ENCODE results near the gene UBA1.

UBA1 gene

DNA sequence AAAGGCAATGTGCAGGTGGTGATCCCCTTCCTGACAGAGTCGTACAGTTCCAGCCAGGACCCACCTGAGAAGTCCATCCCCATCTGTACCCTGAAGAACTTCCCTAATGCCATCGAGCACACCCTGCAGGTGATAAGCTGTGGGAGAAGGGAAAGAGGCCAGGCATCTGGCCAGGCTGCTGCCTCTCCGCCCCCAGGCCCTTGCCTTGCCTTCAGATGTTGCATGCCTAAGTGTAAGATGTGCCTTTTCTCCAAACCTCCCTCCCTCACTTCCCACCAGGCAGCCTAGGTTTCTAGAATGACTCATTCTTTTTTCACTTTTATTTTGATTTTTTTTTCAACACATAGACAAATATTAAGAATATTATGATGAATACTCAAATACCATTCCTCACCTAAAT lies 12.7 kb downstream of the UBA1 start:
- Histone ChIP-seq H3K27me3 (replicated peaks) (no peaks in the 10 kb centered on the region), H3K27ac (no peak overlapping the region), H3K36me3 (replicated peaks) (peaks cover 99% of the 10 kb centered on the region), H3K4me3 (ENCODE audit: low read depth, low read length) (no peak overlapping the region)
- in situ Hi-C loops (cut with HindIII; ENCODE audit: low pct_ligation_motif_present, low sequenced_read_pairs) = no loop called here
- TF ChIP-seq, protein P1, sequence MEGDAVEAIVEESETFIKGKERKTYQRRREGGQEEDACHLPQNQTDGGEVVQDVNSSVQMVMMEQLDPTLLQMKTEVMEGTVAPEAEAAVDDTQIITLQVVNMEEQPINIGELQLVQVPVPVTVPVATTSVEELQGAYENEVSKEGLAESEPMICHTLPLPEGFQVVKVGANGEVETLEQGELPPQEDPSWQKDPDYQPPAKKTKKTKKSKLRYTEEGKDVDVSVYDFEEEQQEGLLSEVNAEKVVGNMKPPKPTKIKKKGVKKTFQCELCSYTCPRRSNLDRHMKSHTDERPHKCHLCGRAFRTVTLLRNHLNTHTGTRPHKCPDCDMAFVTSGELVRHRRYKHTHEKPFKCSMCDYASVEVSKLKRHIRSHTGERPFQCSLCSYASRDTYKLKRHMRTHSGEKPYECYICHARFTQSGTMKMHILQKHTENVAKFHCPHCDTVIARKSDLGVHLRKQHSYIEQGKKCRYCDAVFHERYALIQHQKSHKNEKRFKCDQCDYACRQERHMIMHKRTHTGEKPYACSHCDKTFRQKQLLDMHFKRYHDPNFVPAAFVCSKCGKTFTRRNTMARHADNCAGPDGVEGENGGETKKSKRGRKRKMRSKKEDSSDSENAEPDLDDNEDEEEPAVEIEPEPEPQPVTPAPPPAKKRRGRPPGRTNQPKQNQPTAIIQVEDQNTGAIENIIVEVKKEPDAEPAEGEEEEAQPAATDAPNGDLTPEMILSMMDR (IDR thresholded peaks at IDR 0.05; ENCODE audit: low read depth, low read length, missing control alignments) = no peak
- no peak for DNase-seq

DNA sequence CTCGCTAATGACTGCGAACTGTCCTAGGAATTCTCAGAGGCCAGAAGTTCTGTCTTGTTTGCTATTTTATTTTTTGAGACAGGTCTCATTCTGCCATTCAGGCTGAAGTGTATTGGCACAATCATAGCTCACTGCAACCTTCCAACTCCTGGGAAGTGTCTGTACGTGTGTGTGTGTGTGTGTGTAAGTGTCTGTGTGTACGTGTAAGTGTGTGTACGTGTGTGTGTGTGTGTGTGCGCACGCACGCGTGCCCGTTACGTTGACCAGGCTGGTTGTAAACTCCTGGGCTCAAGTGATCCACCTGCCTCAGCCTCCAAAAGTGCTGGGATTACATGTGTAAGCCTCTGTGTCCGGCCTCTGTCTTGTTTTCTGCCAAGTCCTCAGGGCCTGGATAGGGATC lies 14.5 kb downstream of the UBA1 start:
- peaks cover 98% of the 10 kb centered on the region for H3K36me3 ChIP-seq (replicated peaks)
- DNase-seq = no peak

DNA sequence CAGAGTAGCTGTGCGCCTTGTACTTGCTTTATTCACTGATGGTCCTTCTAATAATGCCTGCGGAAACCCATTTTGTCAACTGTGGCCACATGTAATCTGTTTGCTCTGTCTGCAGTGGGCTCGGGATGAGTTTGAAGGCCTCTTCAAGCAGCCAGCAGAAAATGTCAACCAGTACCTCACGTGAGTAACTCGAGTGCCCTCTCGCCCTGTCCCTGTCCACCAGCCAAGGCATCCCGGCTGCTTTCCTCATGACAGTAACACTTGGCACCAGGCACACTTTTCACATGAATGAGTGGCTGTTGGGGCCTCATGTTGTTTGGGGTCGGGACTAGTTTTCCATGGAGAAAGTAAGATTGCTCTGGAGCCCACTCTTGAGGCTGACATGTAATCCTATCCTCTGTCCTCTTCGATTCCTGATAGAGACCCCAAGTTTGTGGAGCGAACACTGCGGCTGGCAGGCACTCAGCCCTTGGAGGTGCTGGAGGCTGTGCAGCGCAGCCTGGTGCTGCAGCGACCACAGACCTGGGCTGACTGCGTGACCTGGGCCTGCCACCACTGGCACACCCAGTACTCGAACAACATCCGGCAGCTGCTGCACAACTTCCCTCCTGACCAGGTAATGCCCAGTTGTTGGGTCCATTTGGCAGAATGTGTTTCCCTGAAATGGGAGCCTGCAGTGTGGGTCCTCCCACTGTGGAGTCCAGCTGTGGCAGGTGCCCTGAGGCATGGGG lies 16.0 kb downstream of the UBA1 start:
- no peaks in the 10 kb centered on the region for H3K27me3 ChIP-seq (replicated peaks)
- no peak overlapping the region for H3K4me3 ChIP-seq (ENCODE audit: low read depth, low read length)
- no peak for DNase-seq
- peaks cover 96% of the 10 kb centered on the region for H3K36me3 ChIP-seq (replicated peaks)
- no peak overlapping the region for H3K27ac ChIP-seq
- in situ Hi-C loops (cut with HindIII; ENCODE audit: low pct_ligation_motif_present, low sequenced_read_pairs) = no loop called here
- TF ChIP-seq, protein P1 (IDR thresholded peaks at IDR 0.05; ENCODE audit: low read depth, low read length, missing control alignments) = no peak

More for the DNA sequence above, 14.5 kb downstream of the UBA1 start:
- TF ChIP-seq, protein P1 (IDR thresholded peaks at IDR 0.05; ENCODE audit: low read depth, low read length, missing control alignments) = no peak
- in situ Hi-C loops (cut with HindIII; ENCODE audit: low pct_ligation_motif_present, low sequenced_read_pairs) = no loop called here
- Histone ChIP-seq H3K27me3 (replicated peaks) (no peaks in the 10 kb centered on the region), H3K27ac (no peak overlapping the region), H3K4me3 (ENCODE audit: low read depth, low read length) (no peak overlapping the region)

DNA sequence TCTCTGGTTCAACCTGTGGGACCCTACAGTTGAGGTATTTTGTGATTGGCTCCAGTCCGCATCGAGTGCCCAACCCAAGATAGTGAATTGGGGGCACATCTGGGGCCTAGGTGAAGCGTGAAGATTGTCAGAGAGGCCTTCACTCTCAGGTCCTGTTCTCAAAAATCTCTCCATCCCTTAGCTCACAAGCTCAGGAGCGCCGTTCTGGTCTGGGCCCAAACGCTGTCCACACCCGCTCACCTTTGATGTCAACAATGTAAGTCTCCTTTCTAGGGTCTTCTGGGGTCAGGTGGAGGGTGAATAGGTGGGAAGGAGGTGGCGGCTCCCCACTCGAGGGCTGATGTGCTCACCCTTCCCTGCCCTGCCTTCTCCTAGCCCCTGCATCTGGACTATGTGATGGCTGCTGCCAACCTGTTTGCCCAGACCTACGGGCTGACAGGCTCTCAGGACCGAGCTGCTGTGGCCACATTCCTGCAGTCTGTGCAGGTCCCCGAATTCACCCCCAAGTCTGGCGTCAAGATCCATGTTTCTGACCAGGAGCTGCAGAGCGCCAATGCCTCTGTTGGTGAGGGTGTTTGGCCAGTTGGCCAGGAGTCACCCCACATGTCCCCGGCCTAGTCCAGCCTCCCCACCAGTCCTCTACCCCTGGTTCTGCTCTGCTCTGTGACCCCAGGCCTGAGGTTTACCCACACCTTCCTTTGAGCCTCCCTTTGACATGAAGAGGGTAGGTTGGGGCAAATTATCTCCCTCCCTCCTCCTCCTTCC lies 17.2 kb downstream of the UBA1 start:
- in situ Hi-C loops (cut with HindIII; ENCODE audit: low pct_ligation_motif_present, low sequenced_read_pairs) = no loop called here
- no peak for DNase-seq
- H3K36me3 ChIP-seq (replicated peaks) = peaks cover 96% of the 10 kb centered on the region
- H3K4me3 ChIP-seq (ENCODE audit: low read depth, low read length) = no peak overlapping the region
- TF ChIP-seq, protein P1 (IDR thresholded peaks at IDR 0.05; ENCODE audit: low read depth, low read length, missing control alignments) = no peak
- no peaks in the 10 kb centered on the region for H3K27me3 ChIP-seq (replicated peaks)
- no peak overlapping the region for H3K27ac ChIP-seq

DNA sequence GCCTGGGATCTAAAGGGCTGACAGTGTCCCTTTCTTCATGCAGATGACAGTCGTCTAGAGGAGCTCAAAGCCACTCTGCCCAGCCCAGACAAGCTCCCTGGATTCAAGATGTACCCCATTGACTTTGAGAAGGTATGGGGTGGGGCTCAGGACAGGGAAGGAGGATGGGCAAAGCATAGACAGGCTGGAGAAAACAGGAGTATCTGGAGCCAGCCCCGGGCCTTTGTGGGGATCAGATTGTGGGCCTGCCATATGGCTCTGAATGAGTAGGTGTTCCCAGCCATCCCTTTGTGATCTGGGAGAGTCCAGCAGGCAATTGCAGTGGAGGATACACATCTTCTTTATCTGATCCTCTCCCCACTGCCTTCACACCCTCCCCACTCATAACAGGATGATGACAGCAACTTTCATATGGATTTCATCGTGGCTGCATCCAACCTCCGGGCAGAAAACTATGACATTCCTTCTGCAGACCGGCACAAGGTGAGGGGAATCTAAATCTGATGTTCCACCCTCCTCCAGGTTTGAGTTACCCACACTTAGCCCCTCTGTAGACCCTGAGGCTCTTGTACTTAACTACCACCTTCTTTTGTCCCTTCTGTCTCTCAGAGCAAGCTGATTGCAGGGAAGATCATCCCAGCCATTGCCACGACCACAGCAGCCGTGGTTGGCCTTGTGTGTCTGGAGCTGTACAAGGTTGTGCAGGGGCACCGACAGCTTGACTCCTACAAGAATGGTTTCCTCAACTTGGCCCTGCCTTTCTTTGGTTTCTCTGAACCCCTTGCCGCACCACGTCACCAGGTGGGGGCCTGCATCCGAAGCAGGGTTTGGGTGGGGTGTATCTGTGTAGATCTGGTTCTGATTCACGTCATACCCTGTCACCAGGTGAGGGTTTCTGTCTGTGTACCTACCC lies 19.0 kb downstream of the UBA1 start:
- DNase-seq = no peak
- Histone ChIP-seq H3K36me3 (replicated peaks) (peaks cover 87% of the 10 kb centered on the region), H3K27me3 (replicated peaks) (no peaks in the 10 kb centered on the region), H3K4me3 (ENCODE audit: low read depth, low read length) (no peak overlapping the region), H3K27ac (no peak overlapping the region)
- in situ Hi-C loops (cut with HindIII; ENCODE audit: low pct_ligation_motif_present, low sequenced_read_pairs) = no loop called here
- TF ChIP-seq, protein P1 (IDR thresholded peaks at IDR 0.05; ENCODE audit: low read depth, low read length, missing control alignments) = no peak
